Neural cell (in vitro differentiated cells): Measurements from ENCODE around the gene POMP. TPM values are rescaled to one million over a fixed set of nuclear protein-coding genes. Genes with fewer than 3 reads are reported as not detected.

ENCODE experiments used
- H2AFZ ChIP-seq: fragments of 200-600, 300-800 bp; sonication (generic), shearing (Covaris generic); 2 replicates; pipeline ENCODE4 v1.6.0; 2014; ENCODE audit warnings: low read depth, mild to moderate bottlenecking, antibody characterized with exemption, low read length, moderate library complexity
- H3F3A ChIP-seq: fragments of 200-600 bp; shearing (Covaris generic); 2 replicates; pipeline ENCODE4 v1.6.1; 2016; ENCODE audit warnings: mild to moderate bottlenecking, moderate library complexity, mixed read lengths, antibody characterized with exemption, low read length; ENCODE audit not compliant: insufficient read depth, poor library complexity, severe bottlenecking
- H3K27ac ChIP-seq: fragments of 200-600, 300-800 bp; sonication (generic), shearing (Covaris generic); 2 replicates; pipeline ENCODE4 v1.5.1; 2014; ENCODE audit warnings: mild to moderate bottlenecking, low read length, moderate library complexity
- H3K27me3 ChIP-seq: fragments of 300-800, 200-600 bp; sonication (generic), shearing (Covaris generic); 2 replicates; pipeline ENCODE4 v1.6.0; 2014; ENCODE audit warnings: mild to moderate bottlenecking, low read depth, low read length, moderate library complexity; ENCODE audit not compliant: insufficient read depth
- H3K36me3 ChIP-seq: fragments of 300-800, 200-600 bp; sonication (generic), shearing (Covaris generic); 2 replicates; pipeline ENCODE4 v1.5.1; 2014; ENCODE audit warnings: mild to moderate bottlenecking, antibody characterized with exemption, low read length, moderate library complexity; ENCODE audit not compliant: insufficient read depth
- H3K4me2 ChIP-seq: fragments of 300-800, 200-600 bp; sonication (generic), shearing (Covaris generic); 2 replicates; pipeline ENCODE4 v1.6.0; 2014; ENCODE audit warnings: mild to moderate bottlenecking, low read length
- H3K4me3 ChIP-seq: fragments of 300-800, 200-600 bp; sonication (generic), shearing (Covaris generic); 2 replicates; pipeline ENCODE4 v1.5.1; 2014; ENCODE audit warnings: mild to moderate bottlenecking, low read length, moderate library complexity
- H3K79me2 ChIP-seq: fragments of 200-600 bp; shearing (Covaris generic); replicated peaks from 2 replicates; pipeline ENCODE4 v1.6.0; 2014; ENCODE audit warnings: mild to moderate bottlenecking, low read length, moderate library complexity; ENCODE audit not compliant: insufficient read depth
- H3K9ac ChIP-seq: fragments of 300-800, 200-600 bp; sonication (generic), shearing (Covaris generic); 2 replicates; pipeline ENCODE4 v1.6.1; 2016; ENCODE audit warnings: mild to moderate bottlenecking, low read length, mixed read lengths
- H3K9me2 ChIP-seq: fragments of 200-600 bp; shearing (Covaris generic); 2 replicates; pipeline ENCODE4 v1.6.1; 2016; ENCODE audit warnings: mild to moderate bottlenecking, low read length, mixed read lengths; ENCODE audit not compliant: insufficient read depth
- H3K9me3 ChIP-seq: fragments of 200-600, 300-800 bp; sonication (generic), shearing (Covaris generic); 2 replicates; pipeline ENCODE4 v1.6.1; 2016; ENCODE audit warnings: mild to moderate bottlenecking, mixed run types, low read length, moderate library complexity, mixed read lengths
- H4K20me1 ChIP-seq: fragments of 200-600 bp; shearing (Covaris generic); 2 replicates; pipeline ENCODE4 v1.6.1; 2016; ENCODE audit warnings: mild to moderate bottlenecking, mixed run types; ENCODE audit not compliant: insufficient read depth
- CTCF ChIP-seq: fragments of 450-650 bp; IDR thresholded peaks from 2 replicates; pipeline ENCODE4 v1.5.1; 2014; ENCODE audit warnings: antibody characterized with exemption, mild to moderate bottlenecking, moderate library complexity; ENCODE audit not compliant: poor library complexity, severe bottlenecking
- EP300 ChIP-seq: fragments of 450-650 bp; conservative IDR thresholded peaks from 2 replicates; pipeline ENCODE4 v1.6.1; 2014; ENCODE audit warnings: antibody characterized with exemption, mild to moderate bottlenecking, moderate library complexity; ENCODE audit not compliant: poor library complexity, severe bottlenecking
- EZH2 ChIP-seq: fragments of 200-600, 300-800 bp; shearing (Covaris generic), sonication (generic); IDR thresholded peaks from 2 replicates; pipeline ENCODE4 v1.6.1; 2014; ENCODE audit warnings: antibody characterized with exemption, low read length, borderline replicate concordance, mild to moderate bottlenecking; ENCODE audit not compliant: insufficient read depth, poor library complexity, severe bottlenecking
- MXI1 ChIP-seq: fragments of 450-650 bp; conservative IDR thresholded peaks from 2 replicates; pipeline ENCODE4 v1.6.1; 2014; ENCODE audit warnings: antibody characterized with exemption, mild to moderate bottlenecking; ENCODE audit not compliant: poor library complexity, severe bottlenecking
- POLR2AphosphoS5 ChIP-seq: IDR thresholded peaks from 2 replicates; pipeline ENCODE4 v1.6.1; 2012
- RAD21 ChIP-seq: fragments of 450-650 bp; conservative IDR thresholded peaks from 2 replicates; pipeline ENCODE4 v1.6.1; 2014; ENCODE audit warnings: antibody characterized with exemption, mild to moderate bottlenecking, moderate library complexity
- REST ChIP-seq: IDR thresholded peaks from 2 replicates; pipeline ENCODE4 v1.6.1; 2012; ENCODE audit warnings: borderline replicate concordance
- SMC3 ChIP-seq: fragments of 450-650 bp; conservative IDR thresholded peaks from 2 replicates; pipeline ENCODE4 v1.6.1; 2014; ENCODE audit warnings: antibody characterized with exemption, mild to moderate bottlenecking, moderate library complexity; ENCODE audit not compliant: poor library complexity
- TAF1 ChIP-seq: IDR thresholded peaks from 2 replicates; pipeline ENCODE4 v1.6.1; 2012; ENCODE audit warnings: low read depth
- polyA plus RNA-seq: library from polyadenylated mRNA; depleted of rRNA; stranded (reverse); fragments of >200 nt; gene quantifications from 2 replicates; pipeline ENCODE4 v1.2.3, GENCODE V29; 2014

Gene POMP
- polyA plus RNA-seq, 1 donor from 2014 or later = 167 TPM

- Histone ChIP-seq H3K9me2 (no peaks in the 10 kb centered on the region), H3F3A (no peaks in the 10 kb centered on the region), H3K4me3 (no peak overlapping the region), H3K79me2 (no peaks in the 10 kb centered on the region), H4K20me1 (no peaks in the 10 kb centered on the region), H3K27me3 (peaks cover 11% of the 10 kb centered on the region), H3K9ac (no peak overlapping the region), H3K4me2 (no peak overlapping the region), H3K9me3 (no peaks in the 10 kb centered on the region), H2AFZ (no peak overlapping the region), H3K27ac (no peak overlapping the region), H3K36me3 (no peaks in the 10 kb centered on the region)
- TF ChIP-seq RAD21 (no peak), TAF1 (no peak), CTCF (no peak), MXI1 (no peak), EZH2 (no peak)
These were observed 57.6 kb downstream of the POMP start for GRCh38 chr13:28716511-28716910.

- Histone ChIP-seq H3K27me3 (peaks cover 11% of the 10 kb centered on the region), H4K20me1 (no peaks in the 10 kb centered on the region), H2AFZ (no peak overlapping the region), H3K4me3 (no peak overlapping the region), H3F3A (no peaks in the 10 kb centered on the region), H3K9ac (no peak overlapping the region), H3K9me3 (no peaks in the 10 kb centered on the region), H3K36me3 (no peaks in the 10 kb centered on the region), H3K4me2 (no peak overlapping the region), H3K9me2 (no peaks in the 10 kb centered on the region), H3K79me2 (no peaks in the 10 kb centered on the region), H3K27ac (no peak overlapping the region)
- TF ChIP-seq SMC3 = no peak
- TF ChIP-seq TAF1 = no peak
- no peak for TF ChIP-seq POLR2AphosphoS5
- TF ChIP-seq EP300 = no peak
- no peak for TF ChIP-seq CTCF
- no peak for TF ChIP-seq EZH2
- no peak for TF ChIP-seq REST
- TF ChIP-seq RAD21 = no peak
- TF ChIP-seq MXI1 = no peak
These were observed 58.2 kb downstream of the POMP start for GRCh38 chr13:28717170-28717569.
